ENCODE measurements around the gene ADCK2. TPM values are rescaled to one million over a fixed set of nuclear protein-coding genes. Genes with fewer than 3 reads are reported as not detected.
A peak's percentile ranks its signal among the peaks of the same experiment; 100 is the strongest.
"Not testable (repeated sequence)": the region's sequence is repeated elsewhere in the genome, so short reads cannot be mapped to it uniquely, and the experiment has no call there.

ADCK2 gene
- total RNA-seq, 2 experiments from 2014 or later: 20.6 to 20.8 TPM

- H3K4me1 Mint-ChIP-seq (ENCODE audit: low read depth): no peaks in the 10 kb centered on the region
- ChIA-PET POLR2A (no interaction called here), CTCF (no interaction called here)
- no peaks in the 10 kb centered on the region for H3K27me3 Mint-ChIP-seq (ENCODE audit: low read depth)
- no peaks in the 10 kb centered on the region for H3K9me3 Mint-ChIP-seq (ENCODE audit: insufficient read depth)
- H3K36me3 Mint-ChIP-seq (ENCODE audit: low read depth): peaks cover 26% of the 10 kb centered on the region
- no peak for ATAC-seq
- no peak for DNase-seq
- H3K27ac Mint-ChIP-seq: no peak overlapping the region
- H3K4me3 Mint-ChIP-seq: no peak overlapping the region
Observed at GRCh38 chr7:140689199-140690152, 16.7 kb downstream of the ADCK2 start.

- Mint-ChIP-seq H3K4me1 (ENCODE audit: low read depth) (peaks cover 8% of the 10 kb centered on the region), H3K9me3 (ENCODE audit: insufficient read depth) (no peaks in the 10 kb centered on the region), H3K27me3 (ENCODE audit: low read depth) (no peaks in the 10 kb centered on the region), H3K4me3 (no peak overlapping the region), H3K27ac (peak overlapping the region; percentile 43), H3K36me3 (ENCODE audit: low read depth) (peaks cover 25% of the 10 kb centered on the region)
- ChIA-PET POLR2A (no interaction called here), CTCF (interaction anchor here (1.6 kb wide), 1 partner anchor 23 kb away, joined by 4 read pairs; no protein-coding TSS in a partner anchor)
- ATAC-seq (no peak), DNase-seq (no peak)
Observed at GRCh38 chr7:140691376-140692045, 18.8 kb downstream of the ADCK2 start.

GRCh38 chr7:140693849-140694248 is 21.1 kb downstream of the ADCK2 start:
- not testable (repeated sequence) for H3K9me3 Mint-ChIP-seq (ENCODE audit: insufficient read depth); H3K27me3 Mint-ChIP-seq (ENCODE audit: low read depth); DNase-seq; H3K4me3 Mint-ChIP-seq; ATAC-seq; H3K27ac Mint-ChIP-seq
- Mint-ChIP-seq H3K4me1 (ENCODE audit: low read depth) (peaks cover 20% of the 10 kb centered on the region), H3K36me3 (ENCODE audit: low read depth) (peaks cover 27% of the 10 kb centered on the region)
- CTCF ChIA-PET: interaction anchor here (1.1 to 1.6 kb wide), 3 partner anchors 19 to 321 kb away, joined by 3 to 4 read pairs (median 3); partner anchors contain the start of gene MRPS33
- POLR2A ChIA-PET: interaction anchor here (0.9 kb wide), 1 partner anchor 20 kb away, joined by 3 read pairs; no protein-coding TSS in a partner anchor

- POLR2A ChIA-PET: interaction anchor here (0.9 kb wide), 1 partner anchor 20 kb away, joined by 3 read pairs; no protein-coding TSS in a partner anchor
- no peak for ATAC-seq
Observed at GRCh38 chr7:140694592-140694991, 21.8 kb downstream of the ADCK2 start.

GRCh38 chr7:140695381-140695780 is 22.6 kb downstream of the ADCK2 start:
- no peaks in the 10 kb centered on the region for H3K9me3 Mint-ChIP-seq (ENCODE audit: insufficient read depth)
- no peak for DNase-seq
- peak overlapping the region; percentile 90 for H3K4me3 Mint-ChIP-seq
- POLR2A ChIA-PET: interaction anchor here (1.4 kb wide), 1 partner anchor 20 kb away, joined by 6 read pairs; no protein-coding TSS in a partner anchor
- peaks cover 32% of the 10 kb centered on the region for H3K36me3 Mint-ChIP-seq (ENCODE audit: low read depth)
- H3K27ac Mint-ChIP-seq: peak overlapping the region; percentile 96
- no peak for ATAC-seq
- no peaks in the 10 kb centered on the region for H3K27me3 Mint-ChIP-seq (ENCODE audit: low read depth)
- peaks cover 29% of the 10 kb centered on the region for H3K4me1 Mint-ChIP-seq (ENCODE audit: low read depth)
- CTCF ChIA-PET: no interaction called here

More at GRCh38 chr7:140694592-140694991, 21.8 kb downstream of the ADCK2 start:
- H3K4me1 Mint-ChIP-seq (ENCODE audit: low read depth): peaks cover 25% of the 10 kb centered on the region
- no peak overlapping the region for H3K27ac Mint-ChIP-seq
- no peaks in the 10 kb centered on the region for H3K9me3 Mint-ChIP-seq (ENCODE audit: insufficient read depth)
- no peaks in the 10 kb centered on the region for H3K27me3 Mint-ChIP-seq (ENCODE audit: low read depth)
- peaks cover 31% of the 10 kb centered on the region for H3K36me3 Mint-ChIP-seq (ENCODE audit: low read depth)
- H3K4me3 Mint-ChIP-seq: no peak overlapping the region
- no peak for DNase-seq
- CTCF ChIA-PET: interaction anchor here (1.6 kb wide), 1 partner anchor 21 kb away, joined by 4 read pairs; no protein-coding TSS in a partner anchor

GRCh38 chr7:140696024-140696679 is 23.4 kb downstream of the ADCK2 start:
- POLR2A ChIA-PET: interaction anchor here (1.4 kb wide), 1 partner anchor 21 kb away, joined by 6 read pairs; no protein-coding TSS in a partner anchor
- peaks cover 28% of the 10 kb centered on the region for H3K36me3 Mint-ChIP-seq (ENCODE audit: low read depth)
- ATAC-seq (no peak), DNase-seq (peak; percentile 96)
- H3K9me3 Mint-ChIP-seq (ENCODE audit: insufficient read depth): no peaks in the 10 kb centered on the region
- CTCF ChIA-PET: no interaction called here
- H3K27ac Mint-ChIP-seq: peak overlapping the region; percentile 96
- no peaks in the 10 kb centered on the region for H3K27me3 Mint-ChIP-seq (ENCODE audit: low read depth)
- peak overlapping the region; percentile 90 for H3K4me3 Mint-ChIP-seq
- peaks cover 29% of the 10 kb centered on the region for H3K4me1 Mint-ChIP-seq (ENCODE audit: low read depth)

GRCh38 chr7:140696680-140697446 is 24.1 kb downstream of the ADCK2 start, which contains the start of gene NDUFB2:
NDUFB2 (plus strand) TSS chr7:140696708; CDS start chr7:140696745, 37 bp downstream.
- Mint-ChIP-seq H3K4me1 (ENCODE audit: low read depth) (peaks cover 29% of the 10 kb centered on the region), H3K4me3 (peak within 1 kb of the TSS; percentile 90), H3K27ac (peak within 1 kb of the TSS; percentile 96), H3K9me3 (ENCODE audit: insufficient read depth) (no peaks in the 10 kb centered on the region), H3K27me3 (ENCODE audit: low read depth) (no peaks in the 10 kb centered on the region), H3K36me3 (ENCODE audit: low read depth) (peaks cover 24% of the 10 kb centered on the region)
- ATAC-seq (peak; percentile 92), DNase-seq (peak; percentile 79)
- POLR2A ChIA-PET: interaction anchor here (1.2 to 1.4 kb wide), 2 partner anchors 22 to 317 kb away, joined by 4 to 6 read pairs; no protein-coding TSS in a partner anchor
- CTCF ChIA-PET: no interaction called here

GRCh38 chr7:140697447-140698143 is 24.9 kb downstream of the ADCK2 start:
- POLR2A ChIA-PET: interaction anchor here (1.2 kb wide), 1 partner anchor 316 kb away, joined by 4 read pairs; no protein-coding TSS in a partner anchor

GRCh38 chr7:140698477-140698876 is 25.7 kb downstream of the ADCK2 start:
- Mint-ChIP-seq H3K4me3 (peak overlapping the region; percentile 90), H3K36me3 (ENCODE audit: low read depth) (peaks cover 23% of the 10 kb centered on the region), H3K27me3 (ENCODE audit: low read depth) (no peaks in the 10 kb centered on the region), H3K9me3 (ENCODE audit: insufficient read depth) (no peaks in the 10 kb centered on the region), H3K4me1 (ENCODE audit: low read depth) (peaks cover 29% of the 10 kb centered on the region), H3K27ac (peak overlapping the region; percentile 96)
- POLR2A ChIA-PET: interaction anchor here (1.2 kb wide), 1 partner anchor 315 kb away, joined by 4 read pairs; no protein-coding TSS in a partner anchor
- ATAC-seq: no peak
- no peak for DNase-seq
- CTCF ChIA-PET: interaction anchor here (1.0 kb wide), 1 partner anchor 23 kb away, joined by 3 read pairs; no protein-coding TSS in a partner anchor

More at GRCh38 chr7:140697447-140698143, 24.9 kb downstream of the ADCK2 start:
- peaks cover 21% of the 10 kb centered on the region for H3K36me3 Mint-ChIP-seq (ENCODE audit: low read depth)
- CTCF ChIA-PET: interaction anchor here (1.0 kb wide), 1 partner anchor 24 kb away, joined by 3 read pairs; no protein-coding TSS in a partner anchor
- DNase-seq (no peak), ATAC-seq (no peak)
- H3K27ac Mint-ChIP-seq: peak overlapping the region; percentile 96
- H3K4me1 Mint-ChIP-seq (ENCODE audit: low read depth): peaks cover 29% of the 10 kb centered on the region
- H3K27me3 Mint-ChIP-seq (ENCODE audit: low read depth): no peaks in the 10 kb centered on the region
- no peaks in the 10 kb centered on the region for H3K9me3 Mint-ChIP-seq (ENCODE audit: insufficient read depth)
- peak overlapping the region; percentile 90 for H3K4me3 Mint-ChIP-seq

GRCh38 chr7:140702774-140703173 is 30.0 kb downstream of the ADCK2 start:
- no peak for ATAC-seq
- Mint-ChIP-seq H3K36me3 (ENCODE audit: low read depth) (peaks cover 31% of the 10 kb centered on the region), H3K9me3 (ENCODE audit: insufficient read depth) (no peaks in the 10 kb centered on the region), H3K27ac (no peak overlapping the region), H3K4me3 (no peak overlapping the region), H3K27me3 (ENCODE audit: low read depth) (no peaks in the 10 kb centered on the region), H3K4me1 (ENCODE audit: low read depth) (peaks cover 18% of the 10 kb centered on the region)
- ChIA-PET CTCF (interaction anchor here (1.1 to 1.6 kb wide), 3 partner anchors 27 to 312 kb away, joined by 3 read pairs; partner anchors contain the start of gene MRPS33), POLR2A (interaction anchor here (0.7 kb wide), 1 partner anchor 351 kb away, joined by 4 read pairs; no protein-coding TSS in a partner anchor)
- peak; percentile 19 for DNase-seq
